Mucosa of gallbladder (tissue), 1 donor: Measurements from ENCODE around the gene GNAL. TPM values are rescaled to one million over a fixed set of nuclear protein-coding genes. Genes with fewer than 3 reads are reported as not detected.
A peak's percentile ranks its signal among the peaks of the same experiment; 100 is the strongest.

ENCODE experiments used
- DNase-seq: peaks from one replicate; pipeline ENCODE4 v3.0.0-alpha.2; 2020; ENCODE audit warnings: low spot score
- total RNA-seq: library from RNA; stranded (reverse); gene quantifications from one replicate; pipeline ENCODE4 v1.2.1, GENCODE V29; 2021
- donor health status: DM: no; HTN: no; CAD: no.

GNAL gene
- total RNA-seq, 1 donor from 2014 or later, result 3.9 TPM

GRCh38 chr18:11724781-11725180 lies 35.7 kb downstream of the GNAL start:
- DNase-seq, result no peak

GRCh38 chr18:11726556-11726955 lies 37.5 kb downstream of the GNAL start:
- no peak for DNase-seq

DNA sequence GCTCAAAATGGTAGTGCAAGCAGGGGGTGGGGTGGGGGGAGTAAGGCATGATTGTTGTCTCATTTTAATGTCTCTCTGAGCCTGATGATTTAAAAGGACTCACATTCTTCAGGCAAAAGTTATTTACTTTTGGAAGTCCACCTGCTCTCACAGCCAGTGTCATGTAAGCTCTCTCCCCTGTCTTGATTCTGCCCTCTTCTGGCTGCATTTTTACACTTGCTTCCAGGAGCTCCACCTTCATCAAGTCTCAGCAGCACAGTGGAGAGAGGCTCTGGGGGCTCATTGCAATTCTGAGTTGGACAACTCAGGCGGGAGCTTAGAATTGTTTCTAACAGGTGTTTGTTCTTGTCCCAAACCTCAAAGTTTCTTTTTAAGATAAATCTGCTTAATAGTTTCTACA lies 39.2 kb downstream of the GNAL start:
- no peak for DNase-seq

GRCh38 chr18:11729556-11729955 lies 40.5 kb downstream of the GNAL start:
- DNase-seq, result no peak

GRCh38 chr18:11733031-11733430 lies 44.0 kb downstream of the GNAL start:
- DNase-seq, result peak; percentile 70

GRCh38 chr18:11736656-11737055 lies 47.6 kb downstream of the GNAL start:
- no peak for DNase-seq

DNA sequence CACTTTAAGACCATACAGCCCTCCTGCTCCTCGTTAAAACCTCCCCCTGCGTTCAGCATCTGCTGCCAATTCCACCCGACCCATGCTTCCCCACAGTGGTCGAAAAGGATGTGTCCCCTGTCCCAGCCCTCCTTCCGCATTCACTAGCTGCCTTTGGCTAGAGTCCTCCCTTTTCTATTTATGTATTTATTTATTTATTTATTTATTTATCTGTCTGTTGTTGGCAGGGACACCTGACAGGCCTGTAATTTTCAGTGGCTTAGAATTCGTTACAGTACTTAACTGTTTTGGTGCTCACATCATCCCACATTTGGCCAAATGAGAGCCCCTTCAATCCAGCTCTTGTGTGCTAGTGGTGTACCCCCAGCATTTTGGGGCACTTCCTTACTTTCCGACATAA lies 50.8 kb downstream of the GNAL start:
- DNase-seq, result no peak

DNA sequence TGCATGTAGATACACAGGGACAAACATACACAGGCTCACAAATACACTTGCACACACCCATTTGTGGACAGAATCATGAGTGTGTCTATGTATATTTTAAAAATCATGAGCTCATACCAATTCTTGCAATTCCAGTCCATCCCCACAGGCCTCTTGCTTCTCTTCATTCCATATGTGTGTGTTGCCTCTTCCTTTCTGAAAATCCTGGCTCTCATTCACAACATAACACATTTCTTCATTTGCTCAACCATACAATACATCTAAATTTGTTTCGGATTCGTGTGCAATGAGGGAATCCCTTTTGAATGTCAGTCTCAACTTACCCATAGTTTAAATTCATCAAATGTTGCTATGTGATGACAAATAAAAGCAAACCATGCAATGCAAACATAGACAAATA lies 51.4 kb downstream of the GNAL start:
- no peak for DNase-seq

GRCh38 chr18:11741505-11742145 lies 52.6 kb downstream of the GNAL start:
- no peak for DNase-seq

DNA sequence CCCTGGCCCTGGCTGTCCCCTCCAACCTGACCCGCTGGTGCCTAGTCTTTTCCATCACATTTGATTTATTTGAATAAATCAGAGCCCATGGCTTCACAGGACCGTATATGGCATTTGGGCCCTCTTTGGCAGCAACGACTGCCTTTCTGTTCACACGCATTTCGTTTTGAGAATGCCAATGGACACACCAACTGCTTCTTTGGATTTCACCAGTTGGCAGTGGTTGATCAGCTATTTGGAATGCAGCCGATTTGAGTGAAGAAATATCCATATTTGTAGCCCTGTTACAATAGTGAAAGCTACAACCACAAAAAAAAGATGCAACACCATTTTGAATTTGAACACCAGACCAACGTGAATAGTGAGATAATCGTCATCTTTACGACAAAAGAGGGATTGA lies 56.5 kb downstream of the GNAL start:
- no peak for DNase-seq

GRCh38 chr18:11747286-11747685 lies 58.2 kb downstream of the GNAL start:
- no peak for DNase-seq

- DNase-seq, result no peak
Observed at GRCh38 chr18:11747731-11748130, 58.7 kb downstream of the GNAL start.

DNA sequence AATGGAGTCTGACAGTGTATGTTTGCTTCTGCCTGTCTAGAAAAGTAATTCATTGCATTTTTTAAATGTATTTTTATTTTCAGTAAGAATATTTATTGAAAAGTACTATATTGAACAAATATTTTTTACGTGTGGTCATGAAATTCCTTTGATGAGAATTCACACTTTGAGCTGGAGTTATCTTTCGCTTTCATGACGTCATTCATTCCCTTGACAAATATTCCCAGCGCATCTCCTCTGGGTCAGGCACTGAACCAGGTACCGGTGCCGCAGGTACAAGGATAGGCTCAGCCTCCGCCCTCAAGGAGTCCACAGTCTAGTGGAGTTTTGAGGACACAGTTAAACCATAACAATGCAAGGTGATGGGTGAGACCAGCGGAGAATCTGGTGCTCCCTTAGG lies 60.2 kb downstream of the GNAL start:
- DNase-seq, result no peak

GRCh38 chr18:11750171-11750570 lies 61.1 kb downstream of the GNAL start:
- no peak for DNase-seq

DNA sequence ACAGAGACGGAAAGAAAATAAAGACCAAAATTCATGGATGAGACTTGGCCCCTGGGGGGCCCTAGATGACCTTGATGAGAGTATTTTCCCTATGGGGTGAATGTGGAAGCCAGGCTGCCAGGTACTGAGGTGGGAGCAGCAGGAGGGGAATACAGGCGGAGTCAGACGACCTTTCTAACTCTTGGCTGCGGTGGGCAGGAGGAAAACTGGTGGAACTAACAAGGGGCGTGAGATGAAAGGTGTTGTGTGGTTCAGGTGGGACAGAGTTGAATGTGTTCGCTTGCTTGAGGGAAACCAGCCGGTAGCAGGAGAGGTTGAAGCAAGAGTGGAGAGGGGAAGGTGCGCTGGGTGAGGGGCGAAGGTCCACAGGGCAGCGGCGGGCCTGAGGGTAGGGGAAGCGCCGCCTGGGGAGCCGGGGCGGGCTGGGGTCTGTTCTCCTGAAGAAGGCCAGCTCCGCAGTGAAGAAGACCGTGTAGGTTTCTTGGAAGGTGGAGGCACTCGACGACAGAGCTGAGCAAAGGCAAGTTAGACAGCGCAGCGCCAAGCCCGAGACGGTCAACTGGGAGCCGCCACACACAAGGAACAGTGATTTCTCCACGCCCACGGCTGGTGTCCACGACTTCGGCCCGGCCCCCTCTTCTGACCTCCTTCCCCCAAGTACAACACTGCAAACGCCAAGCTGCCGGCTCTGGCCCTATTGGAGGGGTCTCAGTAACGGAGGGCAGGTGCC lies 61.7 kb downstream of the GNAL start:
- no peak for DNase-seq

DNA sequence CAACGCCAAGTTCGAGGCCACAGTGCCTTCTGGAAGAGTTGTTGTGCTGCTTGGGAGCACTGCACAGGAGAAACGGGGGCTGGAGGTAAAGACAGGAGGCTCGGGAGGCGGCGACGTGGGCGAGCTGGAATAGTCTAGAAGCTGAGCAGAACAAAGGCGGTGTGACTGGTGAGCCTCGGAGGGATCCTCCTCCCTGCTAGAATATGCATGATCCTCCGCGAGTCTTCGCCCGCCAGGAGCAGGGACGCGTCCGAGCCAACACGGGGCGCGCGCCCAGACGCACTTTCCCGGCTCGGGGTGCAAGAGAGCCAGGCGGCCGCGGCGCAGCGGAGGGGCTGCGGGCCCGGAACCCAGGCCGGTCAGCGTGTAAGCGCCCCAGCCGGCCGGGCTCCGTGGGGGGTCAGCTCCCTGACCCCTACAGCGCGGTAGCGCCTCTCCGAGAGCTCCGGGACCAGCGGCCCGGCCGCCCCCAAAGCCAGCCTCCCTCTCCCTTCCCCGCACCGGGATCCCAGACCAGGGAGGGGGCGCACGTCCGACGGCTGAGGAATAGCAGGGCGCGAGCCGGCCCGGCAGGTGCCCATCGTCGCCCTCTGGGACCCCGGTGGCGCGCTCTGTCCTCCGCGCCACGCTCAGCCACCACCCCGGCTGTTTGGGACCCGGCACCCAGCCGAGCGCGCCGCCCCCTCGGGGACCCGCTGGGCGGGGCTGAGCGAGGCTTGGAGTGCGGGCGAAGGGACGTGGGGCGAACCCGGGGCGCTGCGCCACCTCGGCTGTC lies 62.5 kb downstream of the GNAL start:
- DNase-seq, result no peak

GRCh38 chr18:11752116-11752911 lies 63.2 kb downstream of the GNAL start:
- no peak for DNase-seq

GRCh38 chr18:11754979-11755378 lies 65.9 kb downstream of the GNAL start:
- DNase-seq, result no peak

- no peak for DNase-seq
Observed at GRCh38 chr18:11757084-11757590, 68.1 kb downstream of the GNAL start.

GRCh38 chr18:11759456-11759855 lies 70.4 kb downstream of the GNAL start:
- no peak for DNase-seq

DNA sequence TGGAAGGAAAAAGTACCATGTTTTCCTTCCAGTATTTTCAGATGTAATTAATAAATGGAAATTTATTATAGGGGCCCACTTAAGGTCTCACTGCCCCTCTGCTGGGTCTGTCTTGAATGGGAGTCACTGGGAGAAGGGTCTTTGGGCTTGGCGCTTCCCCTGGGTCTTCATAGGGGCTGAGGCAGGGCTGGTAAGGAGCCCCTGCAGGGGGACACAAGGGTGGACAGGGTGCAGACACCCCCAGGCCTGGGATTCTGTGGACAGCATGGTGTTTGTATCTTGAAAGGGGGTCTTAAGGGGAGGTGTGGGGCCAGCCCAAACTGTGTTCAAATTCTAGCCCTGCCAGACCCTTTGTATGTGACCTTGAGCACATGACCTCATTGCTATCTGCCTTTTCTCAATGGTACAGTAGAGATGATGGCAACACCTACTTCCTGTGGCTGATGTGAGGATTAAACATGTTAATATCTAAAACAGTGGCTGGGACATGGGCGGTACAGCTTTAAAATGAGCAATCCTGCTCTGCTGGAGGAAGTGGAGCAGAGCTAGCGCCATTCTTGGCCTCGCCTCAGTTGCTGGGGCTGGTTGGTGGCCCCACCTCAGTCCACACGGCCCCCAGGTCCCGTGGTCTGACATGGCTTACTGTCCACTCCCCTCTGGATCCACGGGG lies 71.6 kb downstream of the GNAL start:
- DNase-seq, result no peak
